Gastrocnemius medialis (tissue), 4 donors: ENCODE data around the gene DLG1. TPM values are rescaled to one million over a fixed set of nuclear protein-coding genes. Genes with fewer than 3 reads are reported as not detected.
"Not testable (repeated sequence)": the region's sequence is repeated elsewhere in the genome, so short reads cannot be mapped to it uniquely, and the experiment has no call there.

ENCODE experiments used
- ATAC-seq, 2 donors: fragments of 150-250 bp; one replicate each; pipeline ENCODE4 v1.9.1; 2016
- DNase-seq, 2 donors: peaks; one replicate each; pipeline ENCODE4 v3.0.0-alpha.2; 2019
- H3K27ac ChIP-seq, 4 donors: fragments of 200-600 bp; sonication (generic); 1 replicate in 1 of 4; 2 replicates in 3 of 4; pipeline ENCODE4 v1.5.1; 2016 to 2018; ENCODE audit warnings: mild to moderate bottlenecking in 2 of 4, moderate library complexity in 1 of 4
- H3K27me3 ChIP-seq, 3 donors: fragments of 200-600 bp; sonication (generic) in 2 of 3; 1 replicate in 1 of 3; 2 replicates in 2 of 3; pipeline versions ENCODE4 v1.5.1 to v1.6.0; 2016 to 2019; ENCODE audit warnings: mild to moderate bottlenecking in 1 of 3, moderate library complexity in 1 of 3
- H3K36me3 ChIP-seq, 2 donors: fragments of 200-600 bp; sonication (generic) in 1 of 2; one replicate each; pipeline ENCODE4 v1.5.1; 2017 to 2018
- H3K4me1 ChIP-seq, 2 donors: fragments of 200-600 bp; sonication (generic) in 1 of 2; one replicate each; pipeline ENCODE4 v1.5.1; 2016 to 2017; ENCODE audit warnings: mild to moderate bottlenecking in 2 of 2
- H3K4me3 ChIP-seq, 4 donors: fragments of 200-600 bp; sonication (generic) in 3 of 4; 1 replicate in 1 of 4; 2 replicates in 3 of 4; pipeline ENCODE4 v1.5.1; 2016 to 2019; ENCODE audit warnings: mild to moderate bottlenecking in 2 of 4
- H3K9me3 ChIP-seq, 3 donors: fragments of 200-600 bp; sonication (generic) in 2 of 3; 1 replicate in 1 of 3; 2 replicates in 2 of 3; pipeline ENCODE4 v1.5.1; 2016 to 2019
- CTCF ChIP-seq, 5 experiments: fragments of 450-650 bp in 3 of 5; fragments of 200-600 bp in 2 of 5; sonication (generic) in 2 of 5; IDR thresholded peaks in 4 of 5; conservative IDR thresholded peaks in 1 of 5; 1 replicate in 4 of 5; 2 replicates in 1 of 5; pipeline ENCODE4 v1.5.1; 2016 to 2019; ENCODE audit warnings: antibody characterized with exemption in 5 of 5, mild to moderate bottlenecking in 3 of 5, moderate library complexity in 3 of 5
- POLR2A ChIP-seq, 2 donors: fragments of 450-650 bp; IDR thresholded peaks; one replicate each; pipeline ENCODE4 v1.6.1; 2017; ENCODE audit warnings: antibody characterized with exemption in 2 of 2, mild to moderate bottlenecking in 2 of 2, moderate library complexity in 2 of 2
- in situ Hi-C, 4 donors: fragments of 200-750 bp; cut with MboI; loops; one replicate each; pipeline versions ENCODE4 v1.15.0 to v1.8.0; 2017; ENCODE audit warnings: low sequenced_read_pairs in 4 of 4
- intact Hi-C: fragments of 100-400 bp; cut with DNase I; formaldehyde crosslinking; loops from one replicate; pipeline ENCODE4 v1.15.1; 2023; ENCODE audit warnings: low total_unique reads
- total RNA-seq, 4 donors: library from RNA; depleted of rRNA; stranded (reverse); fragments of >200 nt; gene quantifications; one replicate each; pipeline versions ENCODE4 v1.1.0 to v1.2.3, GENCODE V29; 2016

Gene DLG1
- total RNA-seq, 4 donors from 2014 or later = 41.4 to 112 (median 61.1) TPM

GRCh38 chr3:197197334-197197733 lies 101.1 kb downstream of the DLG1 start:
- DNase-seq = no peak
- Histone ChIP-seq H3K27me3 (no peaks in the 10 kb centered on the region), H3K36me3 (no peaks in the 10 kb centered on the region), H3K27ac (no peak overlapping the region), H3K9me3 (no peaks in the 10 kb centered on the region), H3K4me1 (peaks cover 0 to 11% of the 10 kb centered on the region in 2 donors), H3K4me3 (no peak overlapping the region)
- no peak for TF ChIP-seq CTCF (IDR thresholded peaks at IDR 0.05 in 4 of 5, conservative IDR thresholded peaks at IDR 0.05 in 1 of 5)
- TF ChIP-seq POLR2A (IDR thresholded peaks at IDR 0.05) = no peak
- in situ Hi-C loops (loop anchor here in 3 of 4 donors (25.0 kb wide), 2 partner anchors 185 to 210 kb away; no protein-coding TSS in a partner anchor), intact Hi-C loops (no loop called here)
- no peak for ATAC-seq

GRCh38 chr3:197196192-197196591 lies 102.2 kb downstream of the DLG1 start:
- intact Hi-C loops (no loop called here), in situ Hi-C loops (loop anchor here in 3 of 4 donors (25.0 kb wide), 2 partner anchors 184 to 209 kb away; no protein-coding TSS in a partner anchor)
- Histone ChIP-seq H3K27me3 (no peaks in the 10 kb centered on the region), H3K4me1 (peaks cover 0 to 4% of the 10 kb centered on the region in 2 donors), H3K36me3 (no peaks in the 10 kb centered on the region), H3K4me3 (no peak overlapping the region), H3K27ac (no peak overlapping the region), H3K9me3 (no peaks in the 10 kb centered on the region)
- ATAC-seq (no peak), DNase-seq (no peak)
- TF ChIP-seq POLR2A (IDR thresholded peaks at IDR 0.05) = no peak
- TF ChIP-seq CTCF (IDR thresholded peaks at IDR 0.05 in 4 of 5, conservative IDR thresholded peaks at IDR 0.05 in 1 of 5) = no peak

- intact Hi-C loops (no loop called here), in situ Hi-C loops (loop anchor here in 3 of 4 donors (25.0 kb wide), 2 partner anchors 183 to 208 kb away; no protein-coding TSS in a partner anchor)
- Histone ChIP-seq H3K36me3 (no peaks in the 10 kb centered on the region), H3K9me3 (no peaks in the 10 kb centered on the region), H3K27me3 (no peaks in the 10 kb centered on the region), H3K4me3 (no peak overlapping the region), H3K27ac (no peak overlapping the region), H3K4me1 (peaks cover 0 to 4% of the 10 kb centered on the region in 2 donors)
- no peak for DNase-seq
- TF ChIP-seq POLR2A (IDR thresholded peaks at IDR 0.05) = no peak
- no peak for TF ChIP-seq CTCF (IDR thresholded peaks at IDR 0.05 in 4 of 5, conservative IDR thresholded peaks at IDR 0.05 in 1 of 5)
- no peak for ATAC-seq
These were observed 103.1 kb downstream of the DLG1 start for GRCh38 chr3:197195326-197195725.

GRCh38 chr3:197193759-197194158 lies 104.7 kb downstream of the DLG1 start:
- H3K36me3 ChIP-seq, H3K4me1 ChIP-seq, ATAC-seq, H3K4me3 ChIP-seq, H3K27ac ChIP-seq, DNase-seq, H3K9me3 ChIP-seq, H3K27me3 ChIP-seq, intact Hi-C loops: not testable (repeated sequence)
- in situ Hi-C loops = loop anchor here in 3 of 4 donors (25.0 kb wide), 2 partner anchors 181 to 206 kb away; no protein-coding TSS in a partner anchor

- no peak for ATAC-seq
- Histone ChIP-seq H3K4me1 (peaks cover 0 to 3% of the 10 kb centered on the region in 2 donors), H3K9me3 (no peaks in the 10 kb centered on the region), H3K4me3 (no peak overlapping the region), H3K36me3 (no peaks in the 10 kb centered on the region), H3K27ac (no peak overlapping the region), H3K27me3 (no peaks in the 10 kb centered on the region)
- DNase-seq = no peak
- in situ Hi-C loops = loop anchor here in 3 of 4 donors (25.0 kb wide), 2 partner anchors 180 to 205 kb away; no protein-coding TSS in a partner anchor
- intact Hi-C loops = no loop called here
- TF ChIP-seq POLR2A (IDR thresholded peaks at IDR 0.05) (no peak), CTCF (IDR thresholded peaks at IDR 0.05 in 4 of 5, conservative IDR thresholded peaks at IDR 0.05 in 1 of 5) (no peak)
These were observed 106.5 kb downstream of the DLG1 start for GRCh38 chr3:197191897-197192296.
